Fibroblast of pulmonary artery (primary cell): ENCODE measurements around the gene FHOD3.

Experiments used
- DNase-seq: peaks from one replicate; pipeline ENCODE4 v3.0.0-alpha.2; 2010; ENCODE audit warnings: low read depth
- H3K4me3 ChIP-seq: replicated peaks from 2 replicates; pipeline ENCODE4 v1.5.1; 2011; ENCODE audit warnings: low read depth, mild to moderate bottlenecking, control low read depth, low read length, moderate library complexity
- TF ChIP-seq, protein P1 (sequence below): IDR thresholded peaks from 2 replicates; pipeline ENCODE4 v1.5.1; 2011; ENCODE audit warnings: mild to moderate bottlenecking, control low read depth, low read length, inconsistent platforms; ENCODE audit errors: missing control alignments

The FHOD3 gene

DNA sequence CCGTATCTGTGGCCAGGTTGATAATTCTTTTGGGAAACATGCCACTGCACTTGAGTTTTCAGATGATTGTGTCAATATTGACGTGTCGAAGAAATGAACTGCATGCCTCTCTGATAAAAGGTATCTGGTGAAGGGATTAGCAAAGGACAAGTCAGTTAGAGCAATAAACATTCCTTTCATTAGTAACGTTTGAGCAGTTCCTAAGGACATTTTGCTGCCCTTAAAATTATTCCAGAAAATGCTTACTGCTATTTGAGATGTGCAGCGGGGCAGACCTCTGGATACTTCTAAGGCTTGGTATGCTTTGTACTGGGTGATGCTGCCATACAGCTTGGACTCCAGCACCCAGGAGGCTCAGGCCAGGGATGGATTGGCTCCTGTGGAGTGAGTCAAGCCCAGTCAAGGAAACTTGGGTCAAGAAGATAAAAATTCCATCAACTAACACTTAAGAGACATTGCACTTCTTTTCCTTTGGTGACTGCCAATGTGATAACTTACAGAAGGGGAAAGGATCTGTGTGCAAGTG lies 166.7 kb downstream of the FHOD3 start:
- no peak for DNase-seq

DNA sequence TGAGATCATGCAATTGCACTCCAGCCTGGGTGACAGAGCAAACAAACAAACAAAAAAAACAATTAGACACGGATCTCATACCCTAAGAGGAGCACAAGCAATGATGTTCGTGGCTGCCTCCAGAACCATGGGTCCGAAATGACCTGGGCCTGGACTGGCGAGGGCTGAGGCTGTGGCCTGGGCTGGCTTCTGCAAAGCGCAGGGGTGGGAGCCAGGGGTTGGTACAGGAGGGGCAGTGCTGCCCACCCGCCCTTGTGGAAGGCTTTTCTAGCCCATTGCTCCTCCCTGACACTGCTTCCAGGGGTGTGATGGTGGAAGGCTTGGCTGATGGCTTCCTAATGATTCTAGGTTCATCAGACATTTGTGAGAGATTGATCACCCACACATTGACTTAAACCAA lies 167.8 kb downstream of the FHOD3 start:
- DNase-seq = no peak
- TF ChIP-seq, protein P1, sequence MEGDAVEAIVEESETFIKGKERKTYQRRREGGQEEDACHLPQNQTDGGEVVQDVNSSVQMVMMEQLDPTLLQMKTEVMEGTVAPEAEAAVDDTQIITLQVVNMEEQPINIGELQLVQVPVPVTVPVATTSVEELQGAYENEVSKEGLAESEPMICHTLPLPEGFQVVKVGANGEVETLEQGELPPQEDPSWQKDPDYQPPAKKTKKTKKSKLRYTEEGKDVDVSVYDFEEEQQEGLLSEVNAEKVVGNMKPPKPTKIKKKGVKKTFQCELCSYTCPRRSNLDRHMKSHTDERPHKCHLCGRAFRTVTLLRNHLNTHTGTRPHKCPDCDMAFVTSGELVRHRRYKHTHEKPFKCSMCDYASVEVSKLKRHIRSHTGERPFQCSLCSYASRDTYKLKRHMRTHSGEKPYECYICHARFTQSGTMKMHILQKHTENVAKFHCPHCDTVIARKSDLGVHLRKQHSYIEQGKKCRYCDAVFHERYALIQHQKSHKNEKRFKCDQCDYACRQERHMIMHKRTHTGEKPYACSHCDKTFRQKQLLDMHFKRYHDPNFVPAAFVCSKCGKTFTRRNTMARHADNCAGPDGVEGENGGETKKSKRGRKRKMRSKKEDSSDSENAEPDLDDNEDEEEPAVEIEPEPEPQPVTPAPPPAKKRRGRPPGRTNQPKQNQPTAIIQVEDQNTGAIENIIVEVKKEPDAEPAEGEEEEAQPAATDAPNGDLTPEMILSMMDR = no peak
- H3K4me3 ChIP-seq = no peak overlapping the region

More for the DNA sequence above, 166.7 kb downstream of the FHOD3 start:
- TF ChIP-seq, protein P1 = no peak
- H3K4me3 ChIP-seq = no peak overlapping the region

DNA sequence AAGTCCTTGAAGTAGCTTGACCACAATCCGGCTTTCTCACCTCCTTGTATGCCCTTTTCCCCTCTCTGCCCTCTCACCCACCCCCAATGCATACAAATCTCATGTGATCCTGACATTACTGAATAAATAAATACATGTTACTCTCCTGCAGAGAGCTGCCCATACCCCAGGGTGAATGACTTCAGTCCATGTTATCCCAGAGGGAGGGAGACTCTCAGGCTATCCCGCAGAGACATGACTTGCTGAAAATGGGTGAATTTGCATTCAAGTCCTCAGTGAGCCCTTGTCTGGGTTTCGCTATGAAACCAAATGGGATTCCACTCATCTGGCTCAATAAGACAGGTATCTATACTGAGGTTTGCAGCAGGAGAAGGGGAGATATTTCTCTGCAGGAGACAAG lies 168.5 kb downstream of the FHOD3 start:
- H3K4me3 ChIP-seq = no peak overlapping the region
- TF ChIP-seq, protein P1 = no peak
- no peak for DNase-seq

DNA sequence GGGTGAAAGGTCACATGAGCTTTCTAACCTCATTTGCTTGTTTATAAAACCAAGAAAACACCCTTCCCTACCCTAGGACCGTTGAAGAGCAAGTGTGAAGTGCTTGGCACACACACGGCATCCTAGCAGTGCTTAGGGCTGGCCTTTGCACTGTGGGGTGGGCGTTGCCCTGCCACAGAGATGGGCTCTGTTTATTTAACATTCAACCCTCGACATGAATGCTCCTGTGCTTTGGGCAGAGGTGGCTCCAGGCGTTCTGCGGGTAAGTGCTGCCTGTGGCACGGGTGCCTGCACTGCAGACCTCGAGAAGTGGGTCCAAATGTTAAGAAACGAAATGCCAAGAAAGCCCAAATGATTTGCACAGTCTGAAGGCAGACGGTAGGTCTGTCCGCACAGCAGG lies 170.1 kb downstream of the FHOD3 start:
- H3K4me3 ChIP-seq = no peak overlapping the region
- no peak for DNase-seq
- TF ChIP-seq, protein P1 = no peak

DNA sequence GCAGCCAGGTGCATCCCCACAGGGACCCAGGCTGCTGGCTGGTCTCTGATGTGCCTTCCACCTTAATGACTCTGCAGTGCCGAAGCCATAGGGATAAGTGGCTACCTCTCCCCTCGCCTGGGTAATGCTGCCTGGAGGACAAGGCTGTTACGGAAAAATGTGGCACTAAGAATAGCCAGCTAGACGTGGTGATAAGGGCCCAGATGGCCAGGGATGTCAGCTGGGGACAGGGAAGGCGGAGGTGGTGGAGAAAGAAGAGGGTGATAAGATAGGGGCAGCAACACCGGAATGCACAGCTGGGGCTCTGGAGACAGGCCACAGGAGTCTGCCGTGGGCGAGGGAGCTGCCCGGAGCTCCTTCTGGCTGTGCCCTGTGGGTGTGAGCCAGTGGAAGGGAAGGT lies 170.6 kb downstream of the FHOD3 start:
- H3K4me3 ChIP-seq = no peak overlapping the region
- DNase-seq = no peak
- TF ChIP-seq, protein P1 = no peak

DNA sequence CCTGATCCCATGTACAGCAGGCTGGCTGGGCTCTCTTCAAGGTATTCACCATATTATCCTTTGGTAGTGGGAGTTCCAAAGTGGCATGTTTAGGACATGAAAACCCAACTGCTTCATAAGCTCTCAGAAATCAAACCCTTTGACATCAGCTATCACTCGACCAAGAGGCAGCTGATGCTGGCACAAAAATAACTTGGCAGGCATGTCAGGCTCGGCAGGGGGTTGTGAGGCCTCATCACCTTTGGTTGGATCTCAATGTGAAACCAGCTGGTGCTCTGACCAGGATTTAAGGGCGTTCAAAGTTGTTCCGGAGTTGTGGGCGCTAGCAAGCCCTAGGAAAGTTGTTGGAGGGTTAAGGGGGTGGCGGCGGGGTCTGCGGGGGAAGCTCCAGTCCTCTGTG lies 171.9 kb downstream of the FHOD3 start:
- DNase-seq = no peak
- TF ChIP-seq, protein P1 = no peak
- no peak overlapping the region for H3K4me3 ChIP-seq

DNA sequence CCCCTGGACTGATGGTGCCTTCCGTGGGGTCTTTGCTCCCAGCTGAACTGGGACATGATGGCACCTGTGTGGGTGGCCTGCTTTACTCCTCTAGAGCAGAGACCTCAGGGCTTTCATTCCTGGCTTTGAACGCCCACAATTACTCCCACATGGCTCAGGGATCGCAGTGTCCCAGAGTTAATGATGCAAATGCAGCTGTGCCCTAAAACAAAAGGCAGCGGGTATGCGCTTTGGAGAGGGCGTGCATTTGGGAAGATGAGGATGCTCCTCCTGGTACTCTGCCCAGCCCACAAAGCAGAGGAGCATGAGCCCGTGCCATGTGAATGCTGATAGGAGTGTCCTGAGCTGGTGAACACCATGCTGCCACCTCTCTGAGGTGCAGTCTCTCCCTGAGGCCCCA lies 173.4 kb downstream of the FHOD3 start:
- TF ChIP-seq, protein P1 = no peak
- DNase-seq = no peak
- no peak overlapping the region for H3K4me3 ChIP-seq
